Fibroblast of lung (primary cell): ENCODE measurements around the gene STX7.

Source experiments
- EZH2 ChIP-seq: IDR thresholded peaks from 2 replicates; pipeline ENCODE4 v1.5.1; 2012; ENCODE audit warnings: low read length, control low read depth, mild to moderate bottlenecking; ENCODE audit errors: missing control alignments
- TF ChIP-seq, protein P1 (sequence below), 2 donors: IDR thresholded peaks in 1 of 2; conservative IDR thresholded peaks in 1 of 2; 1 replicate in 1 of 2; 2 replicates in 1 of 2; pipeline ENCODE4 v1.5.1; 2011 to 2012; ENCODE audit warnings: low read length in 2 of 2, control low read depth in 1 of 2, inconsistent platforms in 1 of 2, low read depth in 1 of 2, mild to moderate bottlenecking in 1 of 2

- TF ChIP-seq, protein P1, sequence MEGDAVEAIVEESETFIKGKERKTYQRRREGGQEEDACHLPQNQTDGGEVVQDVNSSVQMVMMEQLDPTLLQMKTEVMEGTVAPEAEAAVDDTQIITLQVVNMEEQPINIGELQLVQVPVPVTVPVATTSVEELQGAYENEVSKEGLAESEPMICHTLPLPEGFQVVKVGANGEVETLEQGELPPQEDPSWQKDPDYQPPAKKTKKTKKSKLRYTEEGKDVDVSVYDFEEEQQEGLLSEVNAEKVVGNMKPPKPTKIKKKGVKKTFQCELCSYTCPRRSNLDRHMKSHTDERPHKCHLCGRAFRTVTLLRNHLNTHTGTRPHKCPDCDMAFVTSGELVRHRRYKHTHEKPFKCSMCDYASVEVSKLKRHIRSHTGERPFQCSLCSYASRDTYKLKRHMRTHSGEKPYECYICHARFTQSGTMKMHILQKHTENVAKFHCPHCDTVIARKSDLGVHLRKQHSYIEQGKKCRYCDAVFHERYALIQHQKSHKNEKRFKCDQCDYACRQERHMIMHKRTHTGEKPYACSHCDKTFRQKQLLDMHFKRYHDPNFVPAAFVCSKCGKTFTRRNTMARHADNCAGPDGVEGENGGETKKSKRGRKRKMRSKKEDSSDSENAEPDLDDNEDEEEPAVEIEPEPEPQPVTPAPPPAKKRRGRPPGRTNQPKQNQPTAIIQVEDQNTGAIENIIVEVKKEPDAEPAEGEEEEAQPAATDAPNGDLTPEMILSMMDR (conservative IDR thresholded peaks at IDR 0.05 in 1 of 2, IDR thresholded peaks at IDR 0.05 in 1 of 2; ENCODE audit: low read depth in 1 of 2, low read length in 2 of 2) = no peak
- no peak for TF ChIP-seq EZH2
Measured at GRCh38 chr6:132505158-132505557, 7.8 kb downstream of the STX7 start.
